GM12873 (cell line): ENCODE data around the gene MAZ.

ENCODE experiments used
- CTCF ChIP-seq: IDR thresholded peaks from 2 replicates; pipeline ENCODE4 v1.5.1; 2012; ENCODE audit warnings: low read depth, mild to moderate bottlenecking, moderate library complexity, low read length, control low read depth; ENCODE audit not compliant: insufficient read depth; ENCODE audit errors: missing control alignments

The MAZ gene

GRCh38 chr16:29835926-29836325 lies 29.6 kb downstream of the MAZ start:
- no peak for TF ChIP-seq CTCF

GRCh38 chr16:29836623-29837022 lies 30.3 kb downstream of the MAZ start:
- TF ChIP-seq CTCF, result no peak

- no peak for TF ChIP-seq CTCF
Measured at GRCh38 chr16:29837841-29838240, 31.5 kb downstream of the MAZ start.

GRCh38 chr16:29839822-29840221 lies 33.5 kb downstream of the MAZ start:
- TF ChIP-seq CTCF, result no peak

GRCh38 chr16:29840240-29840639 lies 33.9 kb downstream of the MAZ start:
- TF ChIP-seq CTCF, result no peak

GRCh38 chr16:29841631-29842030 lies 35.3 kb downstream of the MAZ start:
- TF ChIP-seq CTCF, result no peak

GRCh38 chr16:29842732-29843346 lies 36.5 kb downstream of the MAZ start:
- TF ChIP-seq CTCF, result peak; percentile 10
